ENCODE results near the gene ARHGAP8.
A peak's percentile ranks its signal among the peaks of the same experiment; 100 is the strongest.

Gene ARHGAP8

GRCh38 chr22:44705022-44705297 is 47.4 kb upstream of the ARHGAP8 start:
- no CpG with 5 or more reads among the region's 4 CpGs for WGBS, 2 donors (ENCODE audit: extremely low coverage in 2 of 2, insufficient read length in 2 of 2, insufficient replicate concordance in 1 of 2)
- Histone ChIP-seq H3K79me1 (ENCODE audit: low read depth, low read length) (peaks cover 7% of the 10 kb centered on the region), H3K27ac (replicated peaks; ENCODE audit: low read length) (no peak overlapping the region)

GRCh38 chr22:44706488-44706887 is 45.9 kb upstream of the ARHGAP8 start:
- Histone ChIP-seq H3K27ac (replicated peaks; ENCODE audit: low read length) (no peak overlapping the region), H3K4me3 (ENCODE audit: low read length in 2 of 2) (no peak overlapping the region), H3K23ac (ENCODE audit: low read depth, low read length, poor library complexity) (no peak overlapping the region), H4K91ac (ENCODE audit: low read depth, low read length, poor library complexity) (no peak overlapping the region), H3K36me3 (replicated peaks in 1 of 2; ENCODE audit: control insufficient read depth in 2 of 2, insufficient read depth in 2 of 2, low read length in 2 of 2) (no peaks in the 10 kb centered on the region), H3K14ac (ENCODE audit: low read length) (no peak overlapping the region), H2AFZ (ENCODE audit: low read length) (no peak overlapping the region), H2AK5ac (ENCODE audit: low read depth, low read length) (no peak overlapping the region), H3K79me1 (ENCODE audit: low read depth, low read length) (peaks cover 9% of the 10 kb centered on the region), H2BK12ac (ENCODE audit: low read length) (no peak overlapping the region), H3K27me3 (ENCODE audit: control insufficient read depth in 3 of 3, insufficient read depth in 3 of 3, low read depth in 1 of 3, low read length in 3 of 3) (peaks cover 0 to 47% (median 3%) of the 10 kb centered on the region in 3 experiments), H2BK5ac (ENCODE audit: low read length) (no peak overlapping the region), H2BK120ac (ENCODE audit: low read depth, low read length) (no peak overlapping the region), H3K18ac (ENCODE audit: low read length) (no peak overlapping the region), H3K9me3 (replicated peaks in 1 of 2; ENCODE audit: control insufficient read depth in 2 of 2, insufficient read depth in 1 of 2, low read depth in 1 of 2, low read length in 2 of 2) (peaks cover 0 to 4% of the 10 kb centered on the region in 2 donors), H2BK15ac (ENCODE audit: low read length) (no peak overlapping the region), H4K8ac (ENCODE audit: low read depth, low read length) (no peak overlapping the region), H3K4me2 (ENCODE audit: insufficient read depth, low read length, poor library complexity, severe bottlenecking) (no peak overlapping the region), H3K4ac (ENCODE audit: low read length) (no peak overlapping the region), H3K9ac (ENCODE audit: low read depth, low read length, poor library complexity) (no peak overlapping the region), H3K4me1 (ENCODE audit: control insufficient read depth in 2 of 2, insufficient read depth in 1 of 2, low read depth in 1 of 2, low read length in 2 of 2) (peaks cover 10 to 18% of the 10 kb centered on the region in 2 donors)
- WGBS, 2 donors (ENCODE audit: extremely low coverage in 2 of 2, insufficient read length in 2 of 2, insufficient replicate concordance in 1 of 2) = no CpG with 5 or more reads among the region's 8 CpGs
- DNase-seq (ENCODE audit: low spot score) = no peak

More at GRCh38 chr22:44705022-44705297, 47.4 kb upstream of the ARHGAP8 start:
- peaks cover 0 to 4% of the 10 kb centered on the region in 2 donors for H3K9me3 ChIP-seq (replicated peaks in 1 of 2; ENCODE audit: control insufficient read depth in 2 of 2, insufficient read depth in 1 of 2, low read depth in 1 of 2, low read length in 2 of 2)
- H3K27me3 ChIP-seq (ENCODE audit: control insufficient read depth in 3 of 3, insufficient read depth in 3 of 3, low read depth in 1 of 3, low read length in 3 of 3) = peaks cover 0 to 59% (median 3%) of the 10 kb centered on the region in 3 experiments
- no peak overlapping the region for H2BK15ac ChIP-seq (ENCODE audit: low read length)
- H3K18ac ChIP-seq (ENCODE audit: low read length) = no peak overlapping the region
- H2AFZ ChIP-seq (ENCODE audit: low read length) = no peak overlapping the region
- no peak for DNase-seq (ENCODE audit: low spot score)
- H2BK120ac ChIP-seq (ENCODE audit: low read depth, low read length) = no peak overlapping the region
- H3K23ac ChIP-seq (ENCODE audit: low read depth, low read length, poor library complexity) = no peak overlapping the region
- no peak overlapping the region for H3K4me2 ChIP-seq (ENCODE audit: insufficient read depth, low read length, poor library complexity, severe bottlenecking)
- H3K9ac ChIP-seq (ENCODE audit: low read depth, low read length, poor library complexity) = no peak overlapping the region
- H2AK5ac ChIP-seq (ENCODE audit: low read depth, low read length) = no peak overlapping the region
- no peak overlapping the region for H3K14ac ChIP-seq (ENCODE audit: low read length)
- no peak overlapping the region for H3K4ac ChIP-seq (ENCODE audit: low read length)
- no peaks in the 10 kb centered on the region for H3K36me3 ChIP-seq (replicated peaks in 1 of 2; ENCODE audit: control insufficient read depth in 2 of 2, insufficient read depth in 2 of 2, low read length in 2 of 2)
- H4K8ac ChIP-seq (ENCODE audit: low read depth, low read length) = no peak overlapping the region
- no peak overlapping the region for H4K91ac ChIP-seq (ENCODE audit: low read depth, low read length, poor library complexity)
- no peak overlapping the region for H2BK5ac ChIP-seq (ENCODE audit: low read length)
- H3K4me3 ChIP-seq (ENCODE audit: low read length in 2 of 2) = no peak overlapping the region
- H3K4me1 ChIP-seq (ENCODE audit: control insufficient read depth in 2 of 2, insufficient read depth in 1 of 2, low read depth in 1 of 2, low read length in 2 of 2) = peaks cover 10 to 18% of the 10 kb centered on the region in 2 donors
- no peak overlapping the region for H2BK12ac ChIP-seq (ENCODE audit: low read length)

- Histone ChIP-seq H2BK12ac (ENCODE audit: low read length) (no peak overlapping the region), H2BK15ac (ENCODE audit: low read length) (no peak overlapping the region), H2AK5ac (ENCODE audit: low read depth, low read length) (peak overlapping the region; percentile 84), H3K9ac (ENCODE audit: low read depth, low read length, poor library complexity) (peak overlapping the region; percentile 21), H3K4ac (ENCODE audit: low read length) (no peak overlapping the region), H3K4me2 (ENCODE audit: insufficient read depth, low read length, poor library complexity, severe bottlenecking) (no peak overlapping the region), H4K91ac (ENCODE audit: low read depth, low read length, poor library complexity) (no peak overlapping the region), H2BK5ac (ENCODE audit: low read length) (peak overlapping the region; percentile 49), H3K4me1 (ENCODE audit: control insufficient read depth in 2 of 2, insufficient read depth in 1 of 2, low read depth in 1 of 2, low read length in 2 of 2) (peaks cover 10 to 17% of the 10 kb centered on the region in 2 donors), H4K8ac (ENCODE audit: low read depth, low read length) (no peak overlapping the region), H3K4me3 (ENCODE audit: low read length in 2 of 2) (no peak overlapping the region), H3K36me3 (replicated peaks in 1 of 2; ENCODE audit: control insufficient read depth in 2 of 2, insufficient read depth in 2 of 2, low read length in 2 of 2) (no peaks in the 10 kb centered on the region), H3K27me3 (ENCODE audit: control insufficient read depth in 3 of 3, insufficient read depth in 3 of 3, low read depth in 1 of 3, low read length in 3 of 3) (peaks cover 0 to 42% (median 3%) of the 10 kb centered on the region in 3 experiments), H3K9me3 (replicated peaks in 1 of 2; ENCODE audit: control insufficient read depth in 2 of 2, insufficient read depth in 1 of 2, low read depth in 1 of 2, low read length in 2 of 2) (peaks cover 0 to 4% of the 10 kb centered on the region in 2 donors), H3K14ac (ENCODE audit: low read length) (no peak overlapping the region), H3K79me1 (ENCODE audit: low read depth, low read length) (peaks cover 9% of the 10 kb centered on the region), H3K27ac (replicated peaks; ENCODE audit: low read length) (no peak overlapping the region), H2AFZ (ENCODE audit: low read length) (no peak overlapping the region), H3K18ac (ENCODE audit: low read length) (no peak overlapping the region), H3K23ac (ENCODE audit: low read depth, low read length, poor library complexity) (peak overlapping the region; percentile 73), H2BK120ac (ENCODE audit: low read depth, low read length) (no peak overlapping the region)
- no CpG with 5 or more reads among the region's 10 CpGs for WGBS, 2 donors (ENCODE audit: extremely low coverage in 2 of 2, insufficient read length in 2 of 2, insufficient replicate concordance in 1 of 2)
- no peak for DNase-seq (ENCODE audit: low spot score)
Observed at GRCh38 chr22:44707178-44707577, 45.2 kb upstream of the ARHGAP8 start.

GRCh38 chr22:44707752-44708151 is 44.6 kb upstream of the ARHGAP8 start:
- no peaks in the 10 kb centered on the region for H3K36me3 ChIP-seq (replicated peaks in 1 of 2; ENCODE audit: control insufficient read depth in 2 of 2, insufficient read depth in 2 of 2, low read length in 2 of 2)
- H3K4me2 ChIP-seq (ENCODE audit: insufficient read depth, low read length, poor library complexity, severe bottlenecking) = no peak overlapping the region
- H3K4ac ChIP-seq (ENCODE audit: low read length) = peak overlapping the region; percentile 68
- H2BK12ac ChIP-seq (ENCODE audit: low read length) = no peak overlapping the region
- peak overlapping the region; percentile 33 for H3K18ac ChIP-seq (ENCODE audit: low read length)
- H3K14ac ChIP-seq (ENCODE audit: low read length) = no peak overlapping the region
- H3K79me1 ChIP-seq (ENCODE audit: low read depth, low read length) = peaks cover 9% of the 10 kb centered on the region
- peaks cover 7 to 17% of the 10 kb centered on the region in 2 donors for H3K4me1 ChIP-seq (ENCODE audit: control insufficient read depth in 2 of 2, insufficient read depth in 1 of 2, low read depth in 1 of 2, low read length in 2 of 2)
- H4K8ac ChIP-seq (ENCODE audit: low read depth, low read length) = no peak overlapping the region
- no peak overlapping the region for H2AK5ac ChIP-seq (ENCODE audit: low read depth, low read length)
- H2BK5ac ChIP-seq (ENCODE audit: low read length) = peak overlapping the region; percentile 49
- no peak for DNase-seq (ENCODE audit: low spot score)
- H3K27ac ChIP-seq (replicated peaks; ENCODE audit: low read length) = no peak overlapping the region
- WGBS, 2 donors (ENCODE audit: extremely low coverage in 2 of 2, insufficient read length in 2 of 2, insufficient replicate concordance in 1 of 2) = no CpG with 5 or more reads among the region's 11 CpGs
- no peak overlapping the region for H2BK15ac ChIP-seq (ENCODE audit: low read length)
- no peak overlapping the region for H3K4me3 ChIP-seq (ENCODE audit: low read length in 2 of 2)
- no peak overlapping the region for H2BK120ac ChIP-seq (ENCODE audit: low read depth, low read length)
- H4K91ac ChIP-seq (ENCODE audit: low read depth, low read length, poor library complexity) = no peak overlapping the region
- no peak overlapping the region for H3K9ac ChIP-seq (ENCODE audit: low read depth, low read length, poor library complexity)
- no peak overlapping the region for H3K23ac ChIP-seq (ENCODE audit: low read depth, low read length, poor library complexity)
- H3K9me3 ChIP-seq (replicated peaks in 1 of 2; ENCODE audit: control insufficient read depth in 2 of 2, insufficient read depth in 1 of 2, low read depth in 1 of 2, low read length in 2 of 2) = peaks cover 0 to 4% of the 10 kb centered on the region in 2 donors
- no peak overlapping the region for H2AFZ ChIP-seq (ENCODE audit: low read length)
- peaks cover 0 to 36% (median 3%) of the 10 kb centered on the region in 3 experiments for H3K27me3 ChIP-seq (ENCODE audit: control insufficient read depth in 3 of 3, insufficient read depth in 3 of 3, low read depth in 1 of 3, low read length in 3 of 3)

Data from neuronal stem cell (in vitro differentiated cells).